ENCODE measurements around the gene TM7SF2.

Gene TM7SF2

DNA sequence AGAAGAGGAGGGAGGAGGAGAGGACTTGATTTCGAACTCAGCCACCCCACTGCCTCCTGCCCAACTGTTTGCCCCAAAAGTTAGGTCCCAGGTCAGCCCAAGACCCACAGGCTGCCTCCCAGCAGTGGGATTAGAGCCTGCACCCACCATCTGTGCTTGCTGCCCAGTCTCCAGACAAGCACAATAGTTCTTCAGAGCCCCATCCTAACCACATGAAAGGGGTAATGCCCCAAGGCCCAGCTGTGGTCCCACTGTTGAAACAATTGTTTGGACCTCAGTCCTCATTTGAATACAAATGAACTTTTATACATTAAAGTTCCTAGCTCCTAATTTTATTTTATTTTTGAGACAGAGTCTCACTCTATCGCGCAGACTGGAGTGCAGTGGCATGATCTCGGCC, 21.0 kb upstream of the TM7SF2 start:
- DNase-seq (ENCODE audit: low read depth) = no peak

DNA sequence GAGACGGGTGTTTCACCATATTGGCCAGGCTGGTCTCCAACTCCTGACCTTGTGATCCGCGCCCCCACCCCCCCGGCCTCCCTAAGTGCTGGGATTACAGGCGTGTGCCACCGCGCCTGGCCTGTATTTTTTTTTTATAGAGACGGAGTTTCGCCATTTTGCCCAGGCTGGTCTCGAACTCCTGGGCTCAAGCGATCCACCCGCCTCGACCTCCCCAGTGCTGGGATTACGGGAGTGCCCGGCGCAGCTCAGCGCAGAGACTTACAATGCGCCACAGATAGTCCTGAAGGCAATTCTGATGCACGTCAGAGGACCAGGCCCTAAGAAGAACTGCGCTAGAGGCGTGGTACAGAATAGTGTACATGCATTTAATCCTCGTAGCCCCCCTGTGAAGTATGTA, 16.2 kb upstream of the TM7SF2 start:
- no peak for DNase-seq (ENCODE audit: low read depth)

DNA sequence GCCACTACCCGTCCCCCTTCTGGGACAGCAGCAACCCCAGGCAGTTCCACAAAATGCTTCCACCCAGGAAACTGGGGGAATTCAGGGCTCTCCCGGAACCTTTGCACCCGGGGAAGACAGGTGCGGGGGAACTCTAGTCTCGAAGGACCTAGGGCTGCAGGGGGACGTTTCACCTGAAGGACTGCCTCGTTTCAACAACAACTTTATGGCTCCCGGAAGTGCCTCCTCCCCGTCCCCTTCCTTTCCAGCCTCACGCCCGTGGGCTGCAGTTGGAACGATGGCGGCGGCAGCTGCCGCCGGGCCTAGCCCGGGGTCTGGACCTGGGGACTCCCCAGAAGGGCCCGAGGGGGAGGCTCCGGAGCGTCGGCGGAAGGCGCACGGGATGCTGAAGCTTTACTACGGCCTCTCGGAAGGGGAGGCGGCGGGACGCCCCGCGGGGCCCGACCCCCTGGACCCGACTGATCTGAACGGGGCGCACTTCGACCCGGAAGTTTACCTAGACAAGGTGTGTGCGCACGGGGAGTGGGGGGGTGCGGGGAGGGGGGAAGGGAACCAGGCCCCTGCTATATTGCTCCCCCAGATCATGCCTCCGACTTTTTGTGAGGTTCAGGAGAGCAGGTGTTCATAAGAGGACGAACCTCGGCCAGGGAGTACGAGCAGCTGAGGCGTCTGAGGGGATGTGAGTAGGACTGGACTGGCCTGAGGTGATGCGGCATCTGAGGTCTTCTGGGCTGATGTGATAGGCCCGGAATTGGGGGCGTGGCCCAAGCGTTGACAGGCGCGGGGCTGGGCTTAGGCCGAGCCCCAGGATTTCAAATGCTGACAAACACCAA, 15.5 kb upstream of the TM7SF2 start, which contains the start of gene VPS51:
Gene VPS51, plus strand, starts transcription at position 241 of the 833 bp plus-strand sequence. Its CDS starts 37 bp downstream, at position 278.
- DNase-seq (ENCODE audit: low read depth) = peak; percentile 74

DNA sequence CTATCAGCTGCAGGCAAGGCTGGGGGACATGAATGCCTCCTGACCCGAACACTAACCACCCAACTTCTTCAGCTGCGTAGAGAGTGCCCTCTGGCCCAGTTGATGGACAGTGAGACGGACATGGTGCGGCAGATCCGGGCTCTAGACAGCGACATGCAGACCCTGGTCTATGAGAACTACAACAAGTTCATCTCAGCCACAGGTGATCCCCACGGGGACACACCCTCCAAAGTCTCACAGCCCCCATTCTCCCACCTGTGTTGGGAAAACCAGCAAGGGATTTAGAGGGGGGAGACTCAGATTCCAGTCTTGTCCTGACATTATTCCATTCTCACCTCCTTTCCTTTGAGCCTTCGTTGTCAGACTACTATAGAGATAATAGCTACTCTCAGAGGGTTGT, 14.7 kb upstream of the TM7SF2 start:
- DNase-seq (ENCODE audit: low read depth) = no peak

DNA sequence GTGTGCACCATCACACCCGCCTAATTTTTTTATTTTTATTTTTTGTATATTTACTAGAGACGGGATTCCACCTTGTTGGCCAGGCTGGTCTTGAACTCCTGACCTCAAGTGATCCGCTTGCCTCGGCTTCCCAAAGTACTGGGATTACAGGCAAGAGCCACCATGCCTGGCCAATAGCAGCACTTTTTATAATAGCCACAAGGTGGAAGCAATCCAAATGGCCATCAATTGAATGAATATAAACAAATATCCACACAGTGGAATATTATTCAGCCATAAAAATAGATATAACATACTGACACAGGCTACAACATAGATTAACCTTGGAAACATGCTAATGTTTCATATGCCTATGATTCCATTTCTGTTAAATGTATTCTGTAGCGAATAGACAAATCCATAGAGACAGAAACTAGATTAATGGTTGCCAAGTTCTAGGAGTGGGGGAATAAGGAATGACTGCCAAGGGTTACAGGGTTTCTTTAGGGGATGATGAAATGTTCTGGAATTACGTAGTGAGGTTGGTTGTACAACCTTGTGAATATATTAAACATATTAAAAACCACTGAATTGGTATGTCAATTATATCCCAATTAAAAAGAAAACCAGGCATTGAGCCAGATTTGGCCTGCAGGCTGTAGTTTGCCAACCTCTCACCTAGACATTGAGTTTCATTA, 10.9 kb upstream of the TM7SF2 start:
- no peak for DNase-seq (ENCODE audit: low read depth)

DNA sequence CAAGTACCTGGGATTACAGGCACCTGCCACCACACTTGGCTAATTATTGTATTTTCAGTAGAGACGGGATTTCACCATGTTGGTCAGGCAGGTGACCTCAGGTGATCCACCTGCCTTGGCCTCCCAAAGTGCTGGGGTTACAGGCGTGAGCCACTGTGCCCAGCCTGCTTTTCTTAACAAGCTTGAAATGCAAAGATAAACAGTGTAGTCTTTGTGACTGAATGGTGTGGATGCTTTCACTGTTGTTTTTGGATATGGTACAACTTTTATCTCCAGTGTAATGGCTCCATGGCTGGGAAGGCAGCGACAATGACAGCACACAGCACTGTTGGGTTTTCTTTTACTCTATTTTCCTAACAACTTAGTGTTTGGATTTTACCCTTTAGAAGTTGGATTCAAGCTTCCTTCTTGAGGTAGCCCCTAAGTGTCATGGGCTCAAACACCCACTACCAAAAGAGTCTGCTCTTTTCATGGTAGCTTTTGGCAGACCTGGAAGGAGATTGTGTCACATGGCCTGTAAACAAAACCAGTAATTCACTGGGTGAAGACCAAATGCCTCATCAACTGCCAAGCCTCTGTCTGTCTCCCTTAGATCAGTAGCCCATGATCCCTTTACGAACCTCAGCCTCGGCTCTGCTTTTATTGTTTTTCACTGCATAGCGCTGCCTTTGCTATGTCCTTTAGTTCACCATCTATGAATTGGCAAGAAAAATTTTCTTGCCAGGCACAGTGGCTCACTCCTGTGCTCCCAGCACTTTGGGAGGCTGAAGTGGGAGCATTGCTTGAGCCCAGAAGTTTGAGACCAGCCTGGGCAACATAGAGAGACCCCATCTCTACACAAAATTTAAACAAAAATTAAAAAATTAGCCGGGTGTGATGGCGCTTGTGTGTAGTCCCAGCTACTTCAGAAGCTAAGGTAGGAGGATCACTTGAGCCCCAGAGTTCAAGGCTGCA, 9.3 kb upstream of the TM7SF2 start:
- DNase-seq (ENCODE audit: low read depth) = no peak

DNA sequence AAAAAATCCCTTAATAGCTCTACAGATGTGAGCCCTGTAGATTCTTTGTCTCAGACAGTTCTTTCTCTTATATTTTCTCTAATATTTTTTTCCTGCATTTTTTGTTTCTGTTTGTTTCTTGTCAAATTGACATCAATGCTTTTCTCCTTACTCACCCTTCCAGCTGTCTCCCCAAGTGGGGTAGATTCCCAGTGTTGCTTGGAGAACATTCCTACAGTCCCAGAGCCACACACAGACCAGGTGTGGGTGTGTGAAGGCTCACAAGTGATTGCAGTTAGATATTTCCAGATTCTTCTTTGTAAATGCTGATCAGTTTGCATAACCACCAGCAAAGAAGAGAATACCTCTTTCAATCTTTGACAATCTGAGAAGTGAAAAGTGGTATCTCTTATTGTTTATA, 8.2 kb upstream of the TM7SF2 start:
- no peak for DNase-seq (ENCODE audit: low read depth)

DNA sequence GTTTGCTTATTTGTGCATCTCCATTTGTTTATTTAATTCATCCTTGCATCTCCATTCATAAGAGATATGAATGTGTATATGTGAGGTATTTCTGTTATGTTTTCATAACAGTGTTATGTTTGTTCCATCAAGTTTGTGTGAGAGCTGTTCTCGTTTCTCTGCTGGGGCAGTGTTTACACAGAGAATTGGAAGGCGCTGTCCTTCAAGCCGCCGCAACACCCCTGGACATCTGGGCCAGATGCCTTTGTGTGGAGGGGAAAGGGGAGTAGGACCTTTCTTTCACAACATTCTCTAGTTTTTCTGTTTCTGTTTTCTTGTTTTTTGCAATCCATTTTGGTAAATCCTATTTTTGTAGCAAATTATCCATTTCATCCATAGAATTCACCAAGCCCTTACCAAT, 7.0 kb upstream of the TM7SF2 start:
- no peak for DNase-seq (ENCODE audit: low read depth)

DNA sequence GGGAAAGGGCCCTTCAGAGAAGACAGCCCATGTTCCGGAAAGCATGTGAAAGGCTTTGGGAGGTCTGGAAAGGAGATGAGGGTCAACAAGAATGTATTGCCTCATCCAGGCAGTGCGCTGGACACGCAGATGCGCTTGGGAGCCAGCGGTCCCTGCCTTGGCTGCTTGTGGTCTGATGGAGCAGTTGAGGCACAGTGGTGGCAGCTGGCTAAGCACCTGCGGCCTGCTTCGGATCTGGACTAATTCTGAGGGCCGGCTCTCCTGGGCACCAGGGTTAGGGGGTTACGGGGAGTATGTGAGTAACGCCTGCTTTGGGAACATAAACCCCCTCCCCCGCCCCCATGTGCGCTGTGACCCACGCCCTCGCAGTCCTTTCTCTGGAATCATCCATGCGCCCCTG, 4.6 kb upstream of the TM7SF2 start:
- DNase-seq (ENCODE audit: low read depth) = no peak

DNA sequence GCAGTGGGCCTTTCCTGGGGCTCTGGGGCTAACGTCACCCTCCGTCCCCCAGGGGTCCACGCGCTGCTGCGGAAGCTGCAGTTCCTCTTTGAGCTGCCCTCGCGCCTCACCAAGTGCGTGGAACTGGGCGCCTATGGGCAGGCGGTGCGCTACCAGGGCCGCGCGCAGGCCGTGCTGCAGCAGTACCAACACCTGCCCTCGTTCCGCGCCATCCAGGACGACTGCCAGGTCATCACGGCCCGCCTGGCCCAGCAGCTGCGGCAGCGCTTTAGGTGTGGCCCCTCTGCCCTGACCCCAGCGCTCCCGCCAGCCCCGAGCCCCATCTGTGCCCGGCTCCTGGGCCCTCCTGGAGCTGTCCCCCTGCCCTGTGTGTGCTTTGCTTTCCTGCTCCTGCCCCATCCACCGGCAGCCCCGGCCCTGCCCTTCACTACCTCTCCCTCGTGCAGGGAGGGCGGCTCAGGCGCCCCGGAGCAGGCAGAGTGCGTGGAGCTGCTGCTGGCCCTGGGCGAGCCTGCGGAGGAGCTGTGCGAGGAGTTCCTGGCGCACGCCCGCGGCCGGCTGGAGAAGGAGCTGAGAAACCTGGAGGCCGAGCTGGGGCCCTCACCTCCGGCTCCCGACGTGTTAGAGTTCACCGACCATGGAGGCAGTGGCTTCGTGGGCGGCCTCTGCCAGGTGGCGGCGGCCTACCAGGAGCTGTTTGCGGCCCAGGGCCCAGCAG, 3.8 kb upstream of the TM7SF2 start:
- DNase-seq (ENCODE audit: low read depth) = no peak

DNA sequence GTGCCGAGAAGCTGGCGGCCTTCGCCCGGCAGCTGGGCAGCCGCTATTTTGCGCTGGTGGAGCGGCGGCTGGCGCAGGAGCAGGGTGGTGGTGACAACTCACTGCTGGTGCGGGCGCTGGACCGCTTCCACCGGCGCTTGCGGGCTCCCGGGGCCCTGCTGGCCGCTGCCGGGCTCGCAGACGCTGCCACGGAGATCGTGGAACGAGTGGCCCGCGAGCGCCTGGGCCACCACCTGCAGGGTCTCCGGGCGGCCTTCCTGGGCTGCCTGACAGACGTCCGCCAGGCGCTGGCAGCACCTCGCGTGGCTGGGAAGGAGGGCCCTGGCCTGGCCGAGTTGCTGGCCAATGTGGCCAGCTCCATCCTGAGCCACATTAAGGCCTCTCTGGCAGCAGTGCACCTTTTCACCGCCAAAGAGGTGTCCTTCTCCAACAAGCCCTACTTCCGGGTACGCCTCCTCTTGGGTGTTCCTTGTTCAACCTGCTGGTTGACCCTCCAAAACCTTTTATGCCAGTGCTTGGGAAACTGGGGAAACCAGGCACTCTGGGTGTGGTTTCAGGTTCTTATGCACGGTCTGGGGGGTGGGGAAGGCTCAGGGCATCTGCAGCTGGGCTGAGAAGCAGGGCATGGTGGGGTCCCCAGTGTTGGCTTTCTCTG, 3.1 kb upstream of the TM7SF2 start:
- no peak for DNase-seq (ENCODE audit: low read depth)

DNA sequence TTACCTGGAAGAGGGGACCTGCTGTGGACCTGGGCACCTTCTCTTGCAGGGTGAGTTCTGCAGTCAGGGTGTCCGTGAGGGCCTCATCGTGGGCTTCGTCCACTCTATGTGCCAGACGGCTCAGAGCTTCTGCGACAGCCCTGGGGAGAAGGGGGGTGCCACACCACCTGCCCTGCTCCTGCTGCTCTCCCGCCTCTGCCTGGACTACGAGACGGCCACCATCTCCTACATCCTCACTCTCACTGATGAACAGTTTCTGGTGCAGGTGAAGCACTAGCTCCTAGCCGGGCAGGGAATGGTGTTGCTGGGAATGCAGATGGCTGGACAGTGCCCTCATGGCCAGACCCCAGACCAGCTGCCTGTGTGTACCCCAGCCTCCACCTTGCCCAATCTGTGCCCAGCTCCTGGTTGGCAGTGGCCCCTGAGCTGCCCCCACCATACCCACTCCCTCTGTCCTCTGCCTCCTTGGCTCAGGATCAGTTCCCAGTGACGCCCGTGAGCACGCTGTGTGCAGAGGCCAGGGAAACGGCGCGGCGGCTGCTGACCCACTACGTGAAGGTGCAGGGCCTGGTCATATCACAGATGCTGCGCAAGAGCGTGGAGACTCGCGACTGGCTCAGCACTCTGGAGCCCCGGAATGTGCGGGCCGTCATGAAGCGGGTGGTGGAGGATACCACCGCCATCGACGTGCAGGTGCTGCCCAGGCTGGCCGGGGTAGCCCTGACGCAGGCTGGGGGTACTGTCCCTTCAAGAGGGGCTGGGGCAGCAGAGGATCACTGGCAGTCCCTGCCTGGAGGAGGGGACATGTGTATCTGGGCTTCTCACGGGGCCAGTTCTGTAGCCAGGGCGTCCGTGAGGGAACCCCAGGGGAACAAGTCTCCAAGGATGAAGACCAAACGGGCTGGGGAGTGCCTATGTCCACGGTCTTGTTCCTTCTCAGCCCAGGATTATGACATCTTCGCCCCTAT, 2.2 kb upstream of the TM7SF2 start:
- no peak for DNase-seq (ENCODE audit: low read depth)

DNA sequence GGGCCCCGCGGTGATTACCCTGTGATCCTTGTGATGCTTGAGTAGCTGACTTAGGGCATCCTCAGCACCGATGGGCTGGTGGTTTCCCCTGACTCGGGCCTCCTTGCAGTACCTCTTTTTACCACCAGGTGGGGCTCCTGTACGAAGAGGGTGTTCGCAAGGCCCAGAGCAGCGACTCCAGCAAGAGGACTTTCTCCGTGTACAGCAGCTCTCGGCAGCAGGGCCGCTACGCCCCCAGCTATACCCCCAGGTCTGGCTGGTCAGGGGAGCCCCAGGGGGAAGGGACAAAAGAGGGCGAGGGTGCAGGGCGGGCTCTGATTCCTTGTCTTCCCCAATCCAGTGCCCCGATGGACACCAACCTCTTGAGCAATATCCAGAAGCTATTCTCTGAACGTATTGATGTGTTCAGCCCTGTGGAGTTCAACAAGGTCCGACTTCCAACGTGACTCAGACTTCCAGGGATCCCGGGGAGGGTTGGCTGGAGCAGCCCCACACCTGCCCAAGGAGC, 1.3 kb upstream of the TM7SF2 start:
- peak; percentile 88 for DNase-seq (ENCODE audit: low read depth)

DNA sequence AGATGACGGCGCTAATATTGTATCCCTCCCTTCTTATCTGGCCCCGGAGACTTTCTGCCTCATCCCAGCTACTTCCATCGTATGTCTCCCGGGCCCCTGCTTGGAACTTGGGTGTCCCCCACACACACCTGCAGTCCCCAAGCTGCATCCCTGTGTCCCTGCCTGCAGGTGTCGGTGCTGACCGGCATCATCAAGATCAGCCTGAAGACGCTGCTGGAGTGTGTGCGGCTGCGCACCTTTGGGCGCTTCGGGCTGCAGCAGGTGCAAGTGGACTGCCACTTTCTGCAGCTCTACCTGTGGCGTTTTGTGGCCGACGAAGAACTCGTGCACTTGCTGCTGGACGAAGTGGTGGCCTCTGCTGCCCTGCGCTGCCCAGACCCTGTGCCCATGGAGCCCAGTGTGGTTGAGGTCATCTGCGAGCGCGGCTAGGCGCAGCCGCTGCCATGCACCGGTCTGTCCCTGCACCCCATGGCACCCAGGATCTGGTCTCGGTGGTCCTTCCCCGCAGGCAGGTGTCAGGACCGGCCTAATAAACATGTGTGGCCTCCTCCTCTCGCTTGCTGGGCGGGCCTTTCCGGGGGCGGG, 421 bp upstream of the TM7SF2 start:
- DNase-seq (ENCODE audit: low read depth) = no peak

DNA sequence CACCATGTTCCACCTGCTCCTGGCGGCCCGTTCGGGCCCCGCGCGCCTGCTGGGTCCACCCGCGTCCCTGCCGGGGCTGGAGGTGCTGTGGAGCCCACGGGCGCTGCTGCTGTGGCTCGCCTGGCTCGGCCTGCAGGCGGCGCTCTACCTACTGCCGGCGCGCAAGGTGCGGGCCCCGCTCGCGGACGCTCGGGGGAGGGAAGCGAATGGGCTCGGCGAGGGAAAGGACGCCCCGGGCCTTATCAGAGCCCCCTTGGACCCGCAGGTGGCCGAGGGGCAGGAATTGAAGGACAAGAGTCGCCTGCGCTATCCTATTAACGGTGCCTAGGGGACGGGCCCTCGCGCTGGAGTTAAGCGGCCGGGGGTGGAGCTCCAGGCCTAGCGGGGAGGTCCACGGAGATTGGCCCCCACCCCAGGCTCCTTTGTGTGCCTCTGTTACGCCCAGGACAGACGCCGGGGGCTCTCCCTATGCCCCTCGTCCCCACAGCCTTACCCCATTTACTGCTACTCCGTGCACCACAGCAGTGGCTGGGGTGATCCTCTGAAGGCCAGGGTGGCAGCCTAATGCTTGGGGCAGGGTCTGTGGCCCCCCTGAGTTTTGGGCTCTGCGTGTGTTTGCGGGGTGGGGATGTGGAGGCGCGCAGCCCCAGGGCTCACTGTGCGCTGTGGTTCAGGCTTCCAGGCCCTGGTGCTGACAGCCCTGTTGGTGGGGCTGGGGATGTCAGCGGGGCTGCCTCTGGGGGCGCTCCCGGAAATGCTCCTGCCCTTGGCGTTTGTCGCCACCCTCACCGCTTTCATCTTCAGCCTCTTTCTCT, 1.1 kb downstream of the TM7SF2 start:
- DNase-seq (ENCODE audit: low read depth) = peak; percentile 71

DNA sequence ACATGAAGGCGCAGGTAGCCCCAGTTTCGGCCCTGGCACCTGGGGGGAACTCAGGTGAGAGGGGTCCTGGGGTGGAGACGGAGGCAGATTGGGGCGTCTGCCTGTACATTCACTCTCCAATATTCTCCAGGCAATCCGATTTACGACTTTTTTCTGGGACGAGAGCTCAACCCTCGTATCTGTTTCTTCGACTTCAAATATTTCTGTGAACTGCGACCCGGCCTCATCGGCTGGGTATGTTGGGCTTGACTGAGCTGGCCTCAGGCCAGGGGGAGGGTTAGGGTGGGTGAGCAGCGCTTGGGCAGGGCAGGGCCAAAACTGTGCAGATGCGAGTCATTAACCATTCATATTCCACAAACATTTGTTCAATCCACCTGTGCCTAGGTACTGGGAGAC, 1.7 kb downstream of the TM7SF2 start:
- no peak for DNase-seq (ENCODE audit: low read depth)

DNA sequence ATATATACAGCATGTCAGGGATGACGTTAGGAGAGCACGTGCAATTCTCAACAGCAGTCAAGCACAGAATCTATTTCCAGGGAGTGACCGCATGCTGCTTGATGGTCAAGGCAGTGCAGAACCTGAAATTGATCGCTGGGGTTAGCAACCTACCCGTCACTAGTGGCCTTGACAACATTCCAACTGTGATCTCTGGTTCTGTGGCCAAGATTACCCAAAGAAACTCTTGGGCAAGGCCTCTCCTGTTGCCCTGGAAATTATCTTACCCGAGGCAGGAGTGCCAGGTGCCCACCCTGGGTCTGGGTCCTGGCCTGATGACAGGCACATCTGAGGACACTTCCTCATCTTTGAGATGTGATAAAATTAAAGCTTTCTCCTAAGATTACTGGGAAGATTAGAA, 2.2 kb downstream of the TM7SF2 start:
- no peak for DNase-seq (ENCODE audit: low read depth)

DNA sequence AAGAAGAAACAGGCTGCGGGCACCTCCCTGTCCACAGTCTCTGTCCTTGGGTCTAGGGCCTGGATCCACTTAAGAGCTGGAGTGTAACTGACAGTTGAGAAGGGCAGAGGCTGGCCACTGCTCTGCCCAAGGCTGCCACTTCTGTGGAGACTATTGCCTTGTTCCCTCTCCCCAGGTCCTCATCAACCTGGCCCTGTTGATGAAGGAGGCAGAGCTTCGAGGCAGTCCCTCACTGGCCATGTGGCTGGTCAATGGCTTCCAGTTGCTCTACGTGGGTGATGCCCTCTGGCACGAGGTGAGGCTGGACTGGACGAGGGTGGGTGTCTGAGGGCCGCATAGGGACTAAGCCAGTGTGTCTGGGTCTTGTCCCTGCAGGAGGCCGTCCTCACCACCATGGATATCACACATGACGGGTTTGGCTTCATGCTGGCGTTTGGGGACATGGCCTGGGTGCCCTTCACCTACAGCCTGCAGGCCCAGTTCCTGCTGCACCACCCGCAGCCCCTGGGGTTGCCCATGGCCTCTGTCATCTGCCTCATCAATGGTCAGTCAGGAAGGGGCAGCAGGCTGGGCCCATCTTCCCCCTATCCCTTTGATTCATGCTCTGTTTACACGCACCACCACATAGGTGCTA, 3.0 kb downstream of the TM7SF2 start:
- no peak for DNase-seq (ENCODE audit: low read depth)
